GM23248 (cell line): ENCODE data around the gene ETF1.

Source experiments
- EZH2 ChIP-seq: fragments of 200-600 bp; sonication (generic); IDR thresholded peaks from 2 replicates; pipeline ENCODE4 v1.6.1; 2018; ENCODE audit warnings: antibody characterized with exemption, mild to moderate bottlenecking; ENCODE audit not compliant: insufficient read depth, poor library complexity, severe bottlenecking
- EZH2phosphoT487 ChIP-seq: fragments of 200-600 bp; sonication (generic); IDR thresholded peaks from 2 replicates; pipeline ENCODE4 v1.6.1; 2018; ENCODE audit warnings: antibody characterized with exemption, moderate library complexity, mild to moderate bottlenecking, low read depth; ENCODE audit not compliant: insufficient read depth

- TF ChIP-seq EZH2phosphoT487: no peak
- TF ChIP-seq EZH2: no peak
Observed at GRCh38 chr5:138502121-138502520, 40.9 kb downstream of the ETF1 start.
